PFSK-1 (cell line): ENCODE data around the gene CXXC5.

Experiments
- FOXP2 ChIP-seq: optimal IDR thresholded peaks from 2 replicates; pipeline ENCODE3; 2011; ENCODE audit warnings: borderline replicate concordance, control low read depth, inconsistent platforms; ENCODE audit not compliant: insufficient read depth; ENCODE audit errors: extremely low read length, extremely low read depth
- POLR2AphosphoS5 ChIP-seq: IDR thresholded peaks from 2 replicates; pipeline ENCODE4 v1.6.1; 2012; ENCODE audit warnings: low read depth, mild to moderate bottlenecking, control low read depth, low read length, moderate library complexity
- SIN3A ChIP-seq: IDR thresholded peaks from 2 replicates; pipeline ENCODE4 v1.6.1; 2012; ENCODE audit warnings: mild to moderate bottlenecking, low read length, moderate library complexity, borderline replicate concordance; ENCODE audit not compliant: insufficient read depth
- TAF1 ChIP-seq: IDR thresholded peaks from 2 replicates; pipeline ENCODE4 v1.6.1; 2012; ENCODE audit warnings: low read length, control low read depth, borderline replicate concordance; ENCODE audit not compliant: insufficient read depth
- TF ChIP-seq, protein P1 (sequence below), 2 experiments: IDR thresholded peaks; 2 replicates each; pipeline versions ENCODE4 v1.6.1 to v1.8.0; 2011 to 2012; ENCODE audit warnings: low read depth in 2 of 2, low read length in 2 of 2, control low read depth in 1 of 2, inconsistent platforms in 1 of 2, mild to moderate bottlenecking in 1 of 2, moderate library complexity in 1 of 2; ENCODE audit not compliant: insufficient read depth in 1 of 2

The CXXC5 gene

DNA sequence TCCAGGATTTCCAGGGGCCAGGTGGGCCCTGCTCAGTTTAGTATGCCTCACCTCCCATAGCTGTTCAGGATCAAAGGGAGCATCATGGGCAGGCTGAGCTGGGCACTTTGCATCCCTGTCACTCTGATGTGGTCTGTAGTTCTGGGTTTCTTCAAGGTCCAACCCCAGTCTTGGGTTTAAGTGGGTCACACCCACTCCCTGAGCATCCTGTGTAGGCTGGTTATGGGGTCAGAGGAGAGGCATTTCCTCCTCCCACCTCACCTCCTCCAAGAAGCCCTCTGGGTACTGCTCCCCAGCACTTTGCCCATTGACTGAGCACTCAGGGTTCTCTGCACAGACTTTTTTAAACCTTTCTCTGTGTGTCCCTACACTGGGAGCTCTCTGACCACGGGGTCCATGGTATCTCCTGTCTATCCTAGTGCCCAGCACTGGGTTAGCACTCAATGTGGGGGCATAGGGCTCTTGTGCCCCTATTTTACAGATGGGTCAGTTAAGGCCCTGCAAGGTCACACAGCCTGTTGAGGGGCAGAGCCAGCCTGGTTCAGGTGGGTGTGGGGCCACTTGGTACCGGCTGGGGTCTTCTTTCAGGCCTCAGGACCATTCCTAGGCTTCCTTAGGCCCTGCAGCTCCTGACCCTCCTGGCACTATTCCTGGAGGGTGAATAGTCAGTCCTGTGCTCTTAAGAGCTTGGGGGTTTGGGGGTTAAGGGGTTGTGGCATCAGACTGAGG lies 19.0 kb downstream of the CXXC5 start:
- TF ChIP-seq FOXP2 = no peak

DNA sequence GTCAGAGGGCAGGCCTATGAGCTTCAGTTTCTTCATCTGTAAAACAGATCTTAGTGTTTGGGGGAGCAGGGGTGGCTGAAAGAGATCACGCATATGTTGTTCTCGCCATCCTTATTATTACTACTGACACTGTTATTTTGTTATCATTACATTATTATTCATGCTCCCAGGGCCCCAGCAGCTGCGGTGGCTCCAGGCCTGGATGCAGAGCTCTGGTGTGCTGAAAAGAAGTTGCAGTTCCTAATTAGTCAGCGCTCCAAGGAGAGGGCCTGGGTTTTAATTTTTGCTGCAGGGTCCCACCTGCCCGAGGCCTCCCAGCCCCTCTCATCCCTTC lies 19.5 kb downstream of the CXXC5 start:
- TF ChIP-seq, protein P1, sequence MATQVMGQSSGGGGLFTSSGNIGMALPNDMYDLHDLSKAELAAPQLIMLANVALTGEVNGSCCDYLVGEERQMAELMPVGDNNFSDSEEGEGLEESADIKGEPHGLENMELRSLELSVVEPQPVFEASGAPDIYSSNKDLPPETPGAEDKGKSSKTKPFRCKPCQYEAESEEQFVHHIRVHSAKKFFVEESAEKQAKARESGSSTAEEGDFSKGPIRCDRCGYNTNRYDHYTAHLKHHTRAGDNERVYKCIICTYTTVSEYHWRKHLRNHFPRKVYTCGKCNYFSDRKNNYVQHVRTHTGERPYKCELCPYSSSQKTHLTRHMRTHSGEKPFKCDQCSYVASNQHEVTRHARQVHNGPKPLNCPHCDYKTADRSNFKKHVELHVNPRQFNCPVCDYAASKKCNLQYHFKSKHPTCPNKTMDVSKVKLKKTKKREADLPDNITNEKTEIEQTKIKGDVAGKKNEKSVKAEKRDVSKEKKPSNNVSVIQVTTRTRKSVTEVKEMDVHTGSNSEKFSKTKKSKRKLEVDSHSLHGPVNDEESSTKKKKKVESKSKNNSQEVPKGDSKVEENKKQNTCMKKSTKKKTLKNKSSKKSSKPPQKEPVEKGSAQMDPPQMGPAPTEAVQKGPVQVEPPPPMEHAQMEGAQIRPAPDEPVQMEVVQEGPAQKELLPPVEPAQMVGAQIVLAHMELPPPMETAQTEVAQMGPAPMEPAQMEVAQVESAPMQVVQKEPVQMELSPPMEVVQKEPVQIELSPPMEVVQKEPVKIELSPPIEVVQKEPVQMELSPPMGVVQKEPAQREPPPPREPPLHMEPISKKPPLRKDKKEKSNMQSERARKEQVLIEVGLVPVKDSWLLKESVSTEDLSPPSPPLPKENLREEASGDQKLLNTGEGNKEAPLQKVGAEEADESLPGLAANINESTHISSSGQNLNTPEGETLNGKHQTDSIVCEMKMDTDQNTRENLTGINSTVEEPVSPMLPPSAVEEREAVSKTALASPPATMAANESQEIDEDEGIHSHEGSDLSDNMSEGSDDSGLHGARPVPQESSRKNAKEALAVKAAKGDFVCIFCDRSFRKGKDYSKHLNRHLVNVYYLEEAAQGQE (IDR thresholded peaks at IDR 0.05; ENCODE audit: insufficient read depth in 1 of 2, low read depth in 2 of 2, low read length in 2 of 2) = no peak
- TF ChIP-seq SIN3A = no peak
- no peak for TF ChIP-seq POLR2AphosphoS5
- TF ChIP-seq FOXP2 = no peak
- no peak for TF ChIP-seq TAF1

DNA sequence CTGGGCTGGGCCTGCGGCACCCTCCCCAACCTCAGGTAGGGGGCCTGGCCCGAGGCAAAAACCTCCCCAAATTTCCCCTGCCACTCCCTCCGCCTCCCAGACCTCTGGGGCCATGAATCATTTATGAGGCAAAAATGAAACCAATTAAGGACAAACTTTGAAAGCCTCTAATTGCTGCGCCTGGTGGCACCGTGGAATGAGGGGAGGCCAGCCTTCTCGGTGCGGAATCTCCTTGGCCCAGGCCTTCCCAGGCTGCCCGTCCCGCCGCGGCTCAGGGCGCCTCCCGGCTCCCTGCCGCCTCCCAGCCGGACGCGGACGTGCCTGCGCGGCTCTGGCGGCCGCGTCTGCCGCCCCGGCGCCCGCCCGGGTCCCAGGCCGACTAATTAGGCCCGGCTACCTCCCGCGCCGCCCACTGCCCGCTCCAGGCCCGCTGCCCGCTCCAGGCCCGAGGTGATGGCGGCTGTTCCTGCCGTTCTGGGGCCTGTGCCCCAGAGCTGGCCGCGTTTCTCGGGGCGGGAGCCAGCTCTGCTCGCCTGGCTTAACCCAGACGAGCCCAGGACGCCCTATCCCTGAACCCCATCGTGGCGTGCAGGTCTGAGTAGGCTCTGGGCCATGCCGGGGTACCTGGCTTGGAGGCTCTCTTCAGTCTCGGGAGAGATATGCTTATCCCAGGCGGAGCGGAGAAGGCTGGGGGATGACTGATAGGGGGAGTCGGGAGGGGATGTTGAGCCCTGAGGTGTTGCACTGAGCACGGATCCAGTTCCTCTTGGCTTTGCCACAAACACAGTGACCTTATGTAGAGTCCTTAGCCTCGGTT lies 20.1 kb downstream of the CXXC5 start:
- no peak for TF ChIP-seq TAF1
- no peak for TF ChIP-seq SIN3A
- no peak for TF ChIP-seq FOXP2
- TF ChIP-seq POLR2AphosphoS5 = no peak; the same call in 1 of the 2 replicates
- TF ChIP-seq, protein P1 (IDR thresholded peaks at IDR 0.05; ENCODE audit: insufficient read depth in 1 of 2, low read depth in 2 of 2, low read length in 2 of 2) = no peak

DNA sequence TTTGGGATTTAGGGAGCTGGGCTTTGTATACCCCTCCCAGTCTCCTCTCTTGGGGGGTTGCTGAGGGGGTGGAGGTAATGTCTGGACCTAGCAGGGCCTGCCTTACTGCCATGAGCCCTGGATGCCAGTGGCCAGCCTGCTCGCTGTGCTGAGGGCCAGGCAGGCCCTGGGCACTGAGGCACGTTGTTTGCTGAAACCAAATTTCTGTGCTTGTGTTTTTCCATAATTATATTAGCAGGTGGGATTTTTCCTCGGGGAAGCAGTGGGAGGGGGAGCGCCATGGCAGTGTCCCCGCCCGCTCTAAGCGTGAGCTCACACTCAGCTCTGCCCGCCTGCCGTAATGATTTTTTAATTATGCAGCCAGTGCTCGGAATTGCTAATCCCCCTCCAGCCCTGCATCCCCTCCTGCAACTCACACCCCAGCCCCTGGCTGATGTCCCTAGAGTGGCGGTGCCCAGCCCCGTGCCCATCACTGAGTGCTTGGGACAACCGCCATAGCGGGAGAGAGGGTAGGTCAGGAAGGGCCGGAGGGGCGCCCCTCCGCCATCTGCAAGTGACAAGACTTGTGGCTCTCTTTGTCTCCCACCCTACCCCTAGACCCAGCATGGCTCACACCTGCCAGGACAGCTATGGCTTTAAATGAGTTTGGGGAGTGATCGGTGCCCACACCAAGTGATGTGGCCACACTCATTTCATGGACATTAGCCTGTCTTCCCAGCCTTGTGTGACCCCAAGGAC lies 20.9 kb downstream of the CXXC5 start:
- TF ChIP-seq TAF1 = no peak
- TF ChIP-seq SIN3A = no peak
- TF ChIP-seq FOXP2 = no peak
- no peak for TF ChIP-seq POLR2AphosphoS5
- TF ChIP-seq, protein P1 (IDR thresholded peaks at IDR 0.05; ENCODE audit: insufficient read depth in 1 of 2, low read depth in 2 of 2, low read length in 2 of 2) = no peak

DNA sequence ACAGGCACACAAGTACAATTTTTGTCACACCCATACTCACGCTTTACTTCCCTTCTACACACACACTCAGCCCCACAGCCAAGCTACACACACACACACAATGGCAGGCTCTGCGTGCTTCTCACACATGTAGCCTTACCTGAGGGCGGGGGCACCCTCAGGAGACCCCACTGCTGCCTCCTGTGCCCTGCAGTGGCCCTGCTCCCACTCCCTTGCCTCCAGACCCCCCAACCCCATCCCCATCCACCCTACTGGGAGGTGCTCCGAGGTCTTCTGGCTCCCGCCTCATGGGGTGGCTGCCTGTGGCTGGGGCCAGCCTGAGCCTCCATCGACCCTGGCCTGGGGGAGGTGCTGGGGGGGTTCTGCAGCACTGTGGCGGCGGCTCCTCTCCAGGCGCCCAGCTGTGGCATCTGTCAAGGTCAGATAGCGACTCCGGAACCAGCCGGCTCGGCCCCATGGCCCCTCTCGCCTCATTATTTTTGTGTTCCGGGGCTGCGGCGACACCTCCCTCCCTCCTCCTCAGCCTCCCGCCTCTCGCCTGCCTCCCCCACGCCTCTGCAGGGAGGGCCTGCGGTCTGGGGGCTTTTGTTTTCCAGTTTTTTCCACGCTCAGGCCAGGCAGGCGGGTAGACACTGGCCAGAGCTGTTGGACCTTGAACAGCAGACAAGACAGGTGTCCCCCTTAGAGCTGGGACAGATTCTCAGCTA lies 21.7 kb downstream of the CXXC5 start:
- no peak for TF ChIP-seq TAF1
- TF ChIP-seq, protein P1 (IDR thresholded peaks at IDR 0.05; ENCODE audit: insufficient read depth in 1 of 2, low read depth in 2 of 2, low read length in 2 of 2) = 0 out of 4 replicates have a peak, but pooled peaks of 1 of the 2 experiments have one; percentile 1
- TF ChIP-seq SIN3A = no peak
